Gastrocnemius medialis (tissue), 4 donors: ENCODE data around the gene MESP1.

ENCODE experiments used
- CTCF ChIP-seq, 5 experiments: fragments of 450-650 bp in 3 of 5; fragments of 200-600 bp in 2 of 5; sonication (generic) in 2 of 5; IDR thresholded peaks in 4 of 5; conservative IDR thresholded peaks in 1 of 5; 1 replicate in 4 of 5; 2 replicates in 1 of 5; pipeline ENCODE4 v1.5.1; 2016 to 2019; ENCODE audit warnings: antibody characterized with exemption in 5 of 5, mild to moderate bottlenecking in 3 of 5, moderate library complexity in 3 of 5
- POLR2A ChIP-seq, 2 donors: fragments of 450-650 bp; IDR thresholded peaks; one replicate each; pipeline ENCODE4 v1.6.1; 2017; ENCODE audit warnings: antibody characterized with exemption in 2 of 2, mild to moderate bottlenecking in 2 of 2, moderate library complexity in 2 of 2

GRCh38 chr15:89799918-89800498, 49.0 kb upstream of the MESP1 start:
- TF ChIP-seq POLR2A (IDR thresholded peaks at IDR 0.05), result no peak
- TF ChIP-seq CTCF (IDR thresholded peaks at IDR 0.05 in 4 of 5, conservative IDR thresholded peaks at IDR 0.05 in 1 of 5), result no peak
